Measurements from ENCODE around the gene FBXL15. TPM values are rescaled to one million over a fixed set of nuclear protein-coding genes. Genes with fewer than 3 reads are reported as not detected.

Gene FBXL15
- total and polyA plus RNA-seq, 2 of the 4 experiments (the other 2 are of a cell fraction) = 3.0 to 8.4 TPM

- H3K27ac ChIP-seq (ENCODE audit: insufficient read depth, low read length) = no peak overlapping the region
- intact Hi-C loops (cut with micrococcal nuclease) (no loop called here), in situ Hi-C loops (cut with MboI; ENCODE audit: low sequenced_read_pairs) (no loop called here), dilution Hi-C loops (cut with HindIII; ENCODE audit: low sequenced_read_pairs, unreplicated experiment) (no loop called here)
- no peak overlapping the region for H3K4me3 ChIP-seq (ENCODE audit: insufficient read depth, low read depth, low read length)
- H2AK9ac ChIP-seq (replicated peaks; ENCODE audit: low read depth, low read length, poor library complexity) = no peak overlapping the region
- H4K91ac ChIP-seq (ENCODE audit: insufficient read depth, low read depth, low read length) = no peak overlapping the region
- H3K14ac ChIP-seq (replicated peaks; ENCODE audit: low read depth, low read length) = no peak overlapping the region
- no peak overlapping the region for H3K9ac ChIP-seq (ENCODE audit: low read depth, low read length)
- H3K4me2 ChIP-seq (ENCODE audit: low read depth, low read length) = no peak overlapping the region
- CTCF ChIA-PET = interaction anchor here (1.3 kb wide), 1 partner anchor 20 kb away, joined by 3 read pairs; no protein-coding TSS in a partner anchor
- no peak overlapping the region for H2AK5ac ChIP-seq (ENCODE audit: low read depth, low read length)
- H3K27me3 ChIP-seq (ENCODE audit: control insufficient read depth, insufficient read depth, low read length) = no peaks in the 10 kb centered on the region
- peaks cover 7 to 11% of the 10 kb centered on the region in 2 experiments; a peak in 1 of 4 replicates for H3K79me1 ChIP-seq (ENCODE audit: low read depth in 1 of 2, low read length in 2 of 2)
- no peak overlapping the region for H2BK20ac ChIP-seq (ENCODE audit: low read depth, low read length)
- ATAC-seq (ENCODE audit: low read depth) = no peak
- H2BK15ac ChIP-seq (ENCODE audit: low read depth, low read length) = no peak overlapping the region
- 100% methylated on average over 1 of the region's 2 CpGs; no CpG with 5 or more reads in 1 of the 2 experiments for WGBS, 2 experiments (ENCODE audit: extremely low coverage in 2 of 2, insufficient read length in 1 of 2)
- no peak overlapping the region for H3K18ac ChIP-seq (ENCODE audit: low read depth, low read length)
- no peak overlapping the region for H4K8ac ChIP-seq (ENCODE audit: low read depth in 2 of 2, low read length in 2 of 2)
- no peak overlapping the region for H3K56ac ChIP-seq (ENCODE audit: extremely low read depth, insufficient read depth, low read length)
- BruUV-seq (replicated peaks) = no TSS peak
- POLR2A ChIA-PET (ENCODE audit: unreplicated experiment) = no interaction called here
- H2BK120ac ChIP-seq (ENCODE audit: low read depth, low read length) = no peak overlapping the region
- H2BK5ac ChIP-seq (ENCODE audit: low read depth, low read length, poor library complexity, severe bottlenecking) = no peak overlapping the region
- peaks cover 72% of the 10 kb centered on the region for H3K36me3 ChIP-seq (ENCODE audit: control insufficient read depth, insufficient read depth, low read length)
- H3K9me1 ChIP-seq (ENCODE audit: insufficient read depth, low read length) = peaks cover 3% of the 10 kb centered on the region
- H3K4me1 ChIP-seq (ENCODE audit: control insufficient read depth, insufficient read depth, low read length) = no peaks in the 10 kb centered on the region
- H4K20me1 ChIP-seq (ENCODE audit: insufficient read depth, low read length) = no peaks in the 10 kb centered on the region
- no peak for DNase-seq
- H3K23ac ChIP-seq (ENCODE audit: low read depth, low read length) = no peak overlapping the region
- TF ChIP-seq RAD21 (IDR thresholded peaks at IDR 0.05; ENCODE audit: low read length) (no peak), MXI1 (IDR thresholded peaks at IDR 0.05; ENCODE audit: borderline replicate concordance, low read depth, low read length) (no peak), RFX5 (IDR thresholded peaks at IDR 0.05; ENCODE audit: low read depth, low read length) (no peak), CTCF (conservative IDR thresholded peaks at IDR 0.05; ENCODE audit: low read depth, low read length) (no peak), BHLHE40 (IDR thresholded peaks at IDR 0.05; ENCODE audit: low read depth, low read length) (no peak), POLR2A (IDR thresholded peaks at IDR 0.05; ENCODE audit: low read depth, low read length) (no peak), MAZ (IDR thresholded peaks at IDR 0.05; ENCODE audit: borderline replicate concordance, low read depth, low read length) (no peak), NFE2L2 (IDR thresholded peaks at IDR 0.05; ENCODE audit: low read depth, low read length) (no peak), MAFK (IDR thresholded peaks at IDR 0.05; ENCODE audit: low read depth, low read length) (no peak)
- TF ChIP-seq, protein P1, sequence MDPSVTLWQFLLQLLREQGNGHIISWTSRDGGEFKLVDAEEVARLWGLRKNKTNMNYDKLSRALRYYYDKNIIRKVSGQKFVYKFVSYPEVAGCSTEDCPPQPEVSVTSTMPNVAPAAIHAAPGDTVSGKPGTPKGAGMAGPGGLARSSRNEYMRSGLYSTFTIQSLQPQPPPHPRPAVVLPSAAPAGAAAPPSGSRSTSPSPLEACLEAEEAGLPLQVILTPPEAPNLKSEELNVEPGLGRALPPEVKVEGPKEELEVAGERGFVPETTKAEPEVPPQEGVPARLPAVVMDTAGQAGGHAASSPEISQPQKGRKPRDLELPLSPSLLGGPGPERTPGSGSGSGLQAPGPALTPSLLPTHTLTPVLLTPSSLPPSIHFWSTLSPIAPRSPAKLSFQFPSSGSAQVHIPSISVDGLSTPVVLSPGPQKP (IDR thresholded peaks at IDR 0.05; ENCODE audit: borderline replicate concordance, low read depth, low read length) = no peak
- no peaks in the 10 kb centered on the region for H3K9me3 ChIP-seq (ENCODE audit: control insufficient read depth, insufficient read depth, low read length)
- no peak overlapping the region for H3K4ac ChIP-seq (ENCODE audit: low read depth, low read length)
- H4K5ac ChIP-seq (ENCODE audit: low read depth, low read length) = no peak overlapping the region
- no peak overlapping the region for H2AFZ ChIP-seq (replicated peaks; ENCODE audit: low read length, poor library complexity)
These were observed 49.3 kb upstream of the FBXL15 start for GRCh38 chr10:102371295-102371694.
